Erythroblast (primary cell): ENCODE measurements around the gene UBR3.
"Not testable (repeated sequence)": the region's sequence is repeated elsewhere in the genome, so short reads cannot be mapped to it uniquely, and the experiment has no call there.

Experiments used
- DNase-seq, 2 experiments: peaks; one replicate each; lab custom pipeline; 2025; lab: John Stamatoyannopoulos, UW
- GATA1 ChIP-seq: IDR thresholded peaks from 2 replicates; pipeline ENCODE4 v1.6.1; 2011; ENCODE audit warnings: low read depth, mild to moderate bottlenecking, control low read depth, low read length, moderate library complexity
- POLR2A ChIP-seq: IDR thresholded peaks from 2 replicates; pipeline ENCODE4 v1.6.1; 2011; ENCODE audit warnings: mild to moderate bottlenecking, low read length

The UBR3 gene

DNA sequence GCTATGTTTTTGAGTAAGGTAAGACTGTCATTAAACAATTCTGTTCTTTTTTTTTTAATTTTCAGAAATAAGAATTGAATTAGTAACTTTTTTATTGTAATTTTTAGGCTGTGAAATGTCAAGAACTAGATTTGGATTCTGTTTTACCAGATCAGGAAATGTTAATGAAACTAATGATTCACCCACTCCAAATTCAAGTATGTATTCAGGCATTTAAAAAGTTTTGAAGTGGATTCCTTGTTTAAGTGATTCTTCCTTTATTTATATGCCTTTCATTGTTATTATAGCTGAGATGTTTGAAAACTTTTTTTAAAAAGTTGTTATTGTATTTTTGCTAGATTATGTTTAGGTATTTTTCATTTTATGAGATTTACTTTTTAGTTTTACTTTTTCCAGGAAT, 96.7 kb downstream of the UBR3 start:
- no peak for DNase-seq
- TF ChIP-seq GATA1 = no peak
- TF ChIP-seq POLR2A = no peak

DNA sequence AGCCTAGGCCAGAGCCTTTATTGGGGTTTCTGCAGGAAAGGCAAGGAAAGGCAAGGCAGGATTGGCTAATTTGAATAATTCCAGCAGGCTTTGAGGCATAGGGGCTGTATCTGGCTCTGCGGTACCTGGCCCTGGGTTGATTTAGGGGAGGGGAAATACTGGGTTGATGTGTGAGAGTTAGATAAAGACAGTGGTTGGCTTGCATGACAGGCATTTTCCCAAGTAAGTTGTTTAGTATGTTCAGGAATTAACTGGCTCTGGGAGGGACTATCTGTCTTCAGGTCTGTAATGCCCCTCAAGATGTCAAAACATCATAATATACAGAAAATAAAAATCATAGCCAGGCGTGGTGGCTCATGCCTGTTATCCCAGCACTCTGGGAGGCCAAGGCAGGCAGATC, 98.7 kb downstream of the UBR3 start:
- DNase-seq = peak; percentile 54 to 59
- TF ChIP-seq POLR2A (no peak), GATA1 (no peak)

DNA sequence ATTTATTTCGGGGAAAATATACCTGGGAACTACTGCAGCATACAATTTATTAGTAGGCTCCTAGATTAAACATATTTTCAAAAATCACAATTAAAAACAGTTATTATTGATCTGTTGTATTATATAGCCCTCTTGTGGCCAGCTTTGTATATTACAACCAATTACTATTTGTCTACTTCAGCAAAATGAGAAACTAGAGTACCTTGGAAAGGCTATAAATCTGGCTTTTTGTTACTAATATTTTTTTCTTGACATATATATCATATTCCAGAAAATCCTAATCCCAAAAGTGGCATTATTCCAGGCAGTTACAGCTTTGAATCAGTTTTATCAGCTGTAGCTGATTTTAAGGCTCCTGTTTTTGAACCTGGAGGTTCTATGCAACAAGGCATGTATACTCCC, 101.2 kb downstream of the UBR3 start:
- peak; percentile 61 to 76 for DNase-seq
- TF ChIP-seq POLR2A = no peak
- TF ChIP-seq GATA1 = no peak

DNA sequence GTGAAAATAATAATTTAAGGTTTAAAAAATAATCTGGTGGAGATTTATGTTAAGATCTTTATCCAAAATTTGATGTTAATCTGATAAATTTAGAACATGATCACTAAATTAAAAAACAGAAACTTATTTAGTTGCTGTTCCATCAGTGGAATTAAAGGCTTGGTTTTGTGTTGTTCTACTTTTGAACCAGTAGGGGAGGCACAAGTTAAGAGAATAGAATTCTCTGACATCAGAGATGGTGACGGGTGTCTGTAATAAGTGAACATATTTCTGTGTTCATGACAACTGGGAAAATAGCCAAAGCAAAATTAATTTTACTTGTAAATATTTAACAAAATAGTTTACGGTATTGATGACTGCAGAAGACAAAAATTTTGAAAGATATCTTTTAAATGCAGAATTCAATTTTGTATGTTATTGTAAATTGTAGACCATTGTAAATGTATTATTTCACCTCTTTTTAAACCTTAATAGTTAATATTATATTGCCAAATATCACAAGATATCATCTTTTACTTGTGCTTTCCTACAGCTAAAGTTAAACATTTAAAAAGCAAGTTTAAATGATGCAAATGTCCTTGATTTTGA, 106.0 kb downstream of the UBR3 start:
- DNase-seq = peak; percentile 73 to 78
- TF ChIP-seq GATA1 = no peak
- no peak for TF ChIP-seq POLR2A

DNA sequence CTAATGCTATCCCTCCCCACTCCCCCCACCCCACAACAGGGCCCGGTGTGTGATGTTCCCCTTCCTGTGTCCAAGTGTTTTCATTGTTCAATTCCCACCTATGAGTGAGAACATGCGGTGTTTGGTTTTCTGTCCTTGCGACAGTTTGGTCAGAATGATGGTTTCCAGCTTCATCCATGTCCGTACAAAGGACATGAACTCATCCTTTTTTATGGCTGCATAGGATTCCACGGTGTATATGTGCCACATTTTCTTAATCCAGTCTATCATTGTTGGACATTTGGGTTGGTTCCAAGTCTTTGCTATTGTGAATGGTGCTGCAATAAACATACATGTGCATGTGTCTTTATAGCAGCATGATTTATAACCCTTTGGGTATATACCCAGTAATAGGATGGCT, 109.4 kb downstream of the UBR3 start:
- DNase-seq = not testable (repeated sequence)

DNA sequence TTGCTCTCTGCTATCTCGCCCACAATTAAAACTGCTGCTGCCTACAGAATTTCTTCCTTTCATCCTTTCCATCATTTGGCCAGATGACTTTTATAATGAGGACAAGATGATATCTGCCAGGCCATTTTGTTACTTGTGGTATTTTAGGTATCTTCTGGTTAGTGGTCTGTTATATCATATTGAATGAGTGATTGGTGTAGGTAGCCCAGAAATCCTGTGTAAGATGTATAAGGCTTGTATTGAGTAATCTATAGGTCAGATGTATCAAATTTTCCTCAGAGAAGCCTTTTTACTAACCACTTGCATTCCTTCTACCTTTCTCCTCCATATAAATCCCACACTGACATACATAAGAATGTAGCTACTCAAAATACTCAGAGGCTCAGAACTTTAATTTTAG, 118.3 kb downstream of the UBR3 start:
- TF ChIP-seq GATA1 = no peak
- TF ChIP-seq POLR2A = no peak
- no peak for DNase-seq

DNA sequence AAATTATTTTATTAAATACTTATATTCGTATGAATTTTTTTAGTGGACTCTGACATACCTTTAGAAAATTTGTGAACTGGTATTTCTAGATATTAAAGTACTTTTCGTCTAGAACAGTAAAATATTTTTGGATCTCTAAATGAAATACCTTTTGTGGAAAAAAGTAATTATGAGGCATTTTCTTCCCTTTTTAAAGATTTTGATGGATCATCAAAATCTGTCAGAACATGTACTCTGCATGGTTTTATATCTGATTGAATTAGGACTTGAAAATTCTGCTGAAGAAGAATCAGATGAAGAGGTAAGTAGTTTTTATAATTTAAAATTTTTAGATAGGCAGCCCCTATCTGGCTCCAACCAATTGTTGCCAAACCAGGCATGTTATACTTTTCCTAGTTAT, 118.8 kb downstream of the UBR3 start:
- DNase-seq = no peak
- TF ChIP-seq POLR2A (no peak), GATA1 (no peak)

DNA sequence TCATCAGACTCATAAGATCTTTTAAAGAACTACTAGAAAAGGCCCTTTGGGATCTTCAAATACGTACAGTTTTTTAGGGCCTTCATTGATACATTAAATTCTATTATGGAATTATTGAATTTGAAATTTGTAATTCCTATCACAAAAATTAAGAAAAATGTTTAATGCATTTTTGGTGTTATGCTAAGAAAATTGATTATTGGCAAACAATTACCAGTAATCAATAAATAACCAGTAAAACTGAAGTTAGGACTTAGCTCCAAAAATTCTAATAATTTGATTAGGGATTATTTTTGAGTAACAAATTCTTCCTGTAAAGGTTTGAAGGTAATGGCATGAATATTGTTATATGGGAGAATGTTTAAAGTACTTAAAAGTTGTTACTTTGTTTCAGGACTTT, 119.3 kb downstream of the UBR3 start:
- TF ChIP-seq GATA1 (no peak), POLR2A (no peak)

DNA sequence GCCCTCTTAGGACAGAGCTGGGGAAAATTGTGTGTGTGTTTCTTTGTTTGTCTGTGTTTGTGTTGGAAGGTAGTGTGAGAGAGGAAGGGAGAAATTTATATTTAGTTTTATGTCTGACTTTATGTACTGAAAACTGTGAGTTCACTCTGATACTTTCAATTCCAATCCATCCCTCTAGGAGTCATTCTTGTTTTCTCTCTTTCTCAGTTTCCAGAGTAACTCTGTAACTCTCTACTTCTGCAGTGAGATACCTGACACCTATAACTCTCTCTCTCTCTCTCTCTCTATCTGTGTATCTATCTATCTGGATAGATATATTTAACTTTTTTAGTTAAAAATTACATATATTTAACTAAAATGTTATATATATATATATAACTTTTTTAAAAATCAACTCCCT, 128.7 kb downstream of the UBR3 start:
- no peak for DNase-seq
- TF ChIP-seq GATA1 = no peak
- no peak for TF ChIP-seq POLR2A

More for the DNA sequence above, 119.3 kb downstream of the UBR3 start:
- no peak for DNase-seq

DNA sequence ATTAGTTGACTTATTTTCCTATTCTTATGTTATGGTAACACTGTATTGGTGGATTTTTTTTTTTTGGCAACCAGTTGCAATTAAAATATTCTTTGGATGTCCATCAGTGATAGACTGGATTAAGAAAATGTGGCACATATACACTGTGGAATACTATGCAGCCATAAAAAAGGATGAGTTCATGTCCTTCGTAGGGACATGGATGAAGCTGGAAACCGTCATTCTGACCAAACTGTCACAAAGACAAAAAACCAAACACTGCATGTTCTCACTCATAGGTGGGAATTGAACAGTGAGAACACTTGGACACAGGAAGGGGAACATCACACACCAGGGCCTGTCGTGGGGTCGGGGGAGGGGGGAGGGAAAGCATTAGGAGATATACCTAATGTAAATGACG, 130.0 kb downstream of the UBR3 start:
- DNase-seq = not testable (repeated sequence)

DNA sequence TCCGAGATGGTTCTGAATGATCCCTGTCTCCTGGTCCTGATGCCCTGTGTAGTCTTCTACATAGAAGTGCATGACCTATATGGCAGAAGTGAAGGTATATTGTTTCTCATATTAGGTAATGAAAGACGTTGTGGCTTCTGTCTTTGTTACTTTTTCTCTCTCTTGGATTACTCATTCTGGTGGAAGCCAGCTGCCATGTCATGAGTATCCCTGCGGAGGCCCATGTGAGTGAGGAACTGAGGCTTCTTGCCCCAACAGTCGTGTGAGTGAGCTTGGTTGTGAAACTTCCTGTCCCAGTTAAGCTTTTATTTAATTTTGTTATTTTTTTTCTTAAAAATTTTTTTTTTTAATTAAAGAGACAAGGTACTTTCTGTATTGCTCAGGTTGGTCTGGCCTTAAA, 134.7 kb downstream of the UBR3 start:
- no peak for TF ChIP-seq GATA1
- TF ChIP-seq POLR2A = no peak
- no peak for DNase-seq

DNA sequence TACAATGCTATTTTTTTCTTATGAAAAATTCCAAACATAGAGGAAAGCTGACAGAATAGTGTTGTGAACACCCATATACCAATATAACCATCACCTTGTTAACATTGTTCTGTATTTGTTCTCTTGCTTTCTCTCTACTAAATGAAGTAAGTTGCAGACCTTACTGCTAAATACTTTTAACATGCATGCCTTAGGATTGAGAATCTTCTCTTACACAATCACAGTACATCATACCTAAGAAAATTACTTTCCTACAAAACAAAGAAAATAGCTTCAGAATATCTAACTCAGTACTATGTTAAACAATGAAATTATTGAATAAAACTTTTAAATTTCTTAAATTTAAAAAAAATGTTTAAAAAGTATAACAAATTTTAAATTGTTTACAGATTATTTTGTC, 136.5 kb downstream of the UBR3 start:
- TF ChIP-seq GATA1 (no peak), POLR2A (no peak)

DNA sequence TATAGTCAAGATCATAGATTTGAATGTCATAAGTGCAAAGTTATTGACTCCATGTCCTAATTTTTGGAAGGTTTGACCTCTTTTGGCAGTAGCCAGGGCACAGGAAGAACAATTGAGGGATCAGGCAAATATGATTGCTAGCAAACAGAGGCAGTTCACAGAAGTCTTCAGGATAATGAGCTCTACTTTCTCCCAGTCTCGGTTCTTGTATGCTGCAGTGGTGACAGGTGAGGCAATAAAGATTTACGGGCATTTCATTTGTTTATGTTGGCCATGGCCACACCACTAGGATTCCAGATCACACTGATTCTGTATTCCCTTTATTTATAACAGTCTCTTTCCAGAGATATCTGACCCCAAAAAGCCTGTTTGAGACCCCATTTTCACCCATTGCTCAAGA, 137.5 kb downstream of the UBR3 start:
- no peak for DNase-seq
- TF ChIP-seq POLR2A (no peak), GATA1 (no peak)

More for the DNA sequence above, 136.5 kb downstream of the UBR3 start:
- no peak for DNase-seq

DNA sequence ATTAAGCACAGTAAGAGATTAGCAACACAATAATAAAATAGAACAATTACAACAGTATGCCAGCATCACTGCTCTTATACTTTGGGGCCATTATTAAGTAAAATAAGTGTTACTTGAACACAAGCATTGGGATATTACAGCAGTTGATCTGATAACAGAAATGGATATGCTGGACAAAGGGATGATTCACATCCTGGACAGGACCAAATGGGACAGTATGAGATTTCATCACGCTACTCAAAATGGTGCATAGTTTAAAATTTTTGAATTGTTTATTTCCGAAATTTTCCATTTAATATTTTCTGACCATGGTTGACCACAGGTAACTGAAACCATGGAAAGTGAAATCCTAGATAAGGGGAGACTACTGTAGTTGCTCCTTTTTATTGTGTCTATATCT, 138.2 kb downstream of the UBR3 start:
- DNase-seq = no peak
- no peak for TF ChIP-seq POLR2A
- no peak for TF ChIP-seq GATA1

DNA sequence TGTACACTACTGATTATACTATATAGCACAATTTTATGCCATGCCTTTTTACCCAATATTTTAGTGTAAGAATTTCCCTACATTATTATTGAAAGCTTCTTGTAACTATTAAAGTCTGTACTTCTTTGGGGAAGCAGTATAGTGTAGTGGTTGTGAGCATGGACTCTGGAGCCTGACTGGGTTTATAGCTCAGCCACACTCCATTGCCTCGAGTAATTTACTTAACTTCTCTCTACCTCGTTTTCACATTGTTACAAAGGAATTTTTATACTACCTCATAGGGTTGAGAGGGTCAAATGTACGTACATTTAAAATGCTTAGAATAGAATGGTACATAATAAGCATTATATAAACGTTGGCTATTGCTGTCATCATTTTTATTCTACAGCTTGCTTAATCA, 139.2 kb downstream of the UBR3 start:
- no peak for DNase-seq
- TF ChIP-seq POLR2A (no peak), GATA1 (no peak)

DNA sequence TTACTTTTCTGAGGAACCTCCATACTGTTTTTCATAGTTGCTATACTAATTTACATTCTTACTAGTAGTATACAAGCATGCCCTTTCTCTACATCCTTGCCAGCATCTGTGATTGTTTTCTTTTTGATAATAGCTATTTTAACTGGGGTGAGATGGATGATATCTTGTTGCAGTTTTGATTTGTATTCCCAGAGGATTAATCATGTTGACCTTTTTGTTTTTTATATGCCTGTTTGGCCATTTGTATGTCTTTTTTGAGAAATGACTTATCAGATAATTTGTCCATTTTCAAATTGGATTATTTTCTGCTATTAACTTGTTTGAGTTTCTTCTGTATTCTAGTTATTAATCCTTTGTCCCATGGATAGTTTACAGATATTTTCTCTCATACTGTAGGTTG, 141.5 kb downstream of the UBR3 start:
- TF ChIP-seq POLR2A = no peak
- TF ChIP-seq GATA1 = no peak
- no peak for DNase-seq

DNA sequence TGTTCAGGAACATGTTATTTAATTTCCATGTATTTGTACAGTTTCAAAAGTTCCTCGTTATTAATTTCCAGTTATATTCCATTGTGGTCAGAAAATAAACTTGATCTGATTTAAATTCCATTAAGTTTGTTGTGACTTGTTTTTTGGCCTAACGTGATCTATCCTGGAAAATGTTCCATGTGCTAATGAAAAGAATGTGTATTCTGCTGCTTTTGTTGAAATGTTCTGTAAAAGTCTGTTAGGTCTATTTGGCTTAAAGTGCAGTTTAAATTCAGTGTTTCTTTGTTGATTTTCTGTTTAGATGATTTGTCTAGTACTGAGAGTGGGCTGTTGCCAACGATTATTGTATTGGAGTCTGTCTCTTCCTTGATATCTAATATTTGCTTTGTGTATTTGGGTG, 148.0 kb downstream of the UBR3 start:
- no peak for DNase-seq
- TF ChIP-seq GATA1 (no peak), POLR2A (no peak)
